K562 (cell line): ENCODE measurements around the gene SH3RF1. TPM values are rescaled to one million over a fixed set of nuclear protein-coding genes. Genes with fewer than 3 reads are reported as not detected.

ENCODE experiments used
- ATAC-seq: fragments of 200-7000 bp; cut with Tn5 transposase; 3 replicates; pipeline ENCODE4 v1.9.1; 2020; ENCODE audit warnings: moderate library complexity
- BruUV-seq: library from RNA; stranded (reverse); fragments of 400-500 nt; replicated peaks from 2 replicates; lab custom pipeline; 2021; lab: Mats Ljungman, UMichigan
- CTCF ChIA-PET: fragments of 300-600 bp; formaldehyde crosslinking; extraction: SDS; loops from one replicate; lab custom pipeline; 2021; ENCODE audit warnings: low intra/inter-chr PET ratio; lab: Yijun Ruan, JAX
- POLR2A ChIA-PET: fragments of 300-600, 350-650 bp; sonication (Branson Sonifier 250); formaldehyde crosslinking; extraction: SDS; loops from one replicate; lab custom pipeline; 2021; ENCODE audit warnings: antibody characterized with exemption, inconsistent platforms; lab: Yijun Ruan, JAX
- DNase-seq, 4 experiments: peaks; one replicate each; pipeline versions ENCODE4 v3.0.0 to v3.0.0-alpha.2; 2011 to 2018; ENCODE audit warnings: low spot score in 3 of 4, mixed read lengths in 3 of 4; ENCODE audit errors: extremely low read depth in 1 of 4
- FAIRE-seq: peaks from 2 replicates; lab custom pipeline; 2011; peaks lifted over from hg19 to GRCh38; lab: Jason Lieb, UNC
- H2AFZ ChIP-seq: 2 replicates; pipeline ENCODE4 v1.6.0; 2011; ENCODE audit warnings: low read depth, low read length, control low read depth, inconsistent platforms
- H3K27ac ChIP-seq: fragments of 200-600 bp; 3 replicates; pipeline ENCODE4 v1.8.0; 2011; ENCODE audit warnings: low read depth, mild to moderate bottlenecking, control low read depth, inconsistent platforms, low read length, moderate library complexity, mixed read lengths; ENCODE audit errors: extremely low read depth
- H3K27me3 ChIP-seq, 2 experiments: fragments of 300-600 bp in 1 of 2; 2 replicates in 1 of 2; 3 replicates in 1 of 2; pipeline versions ENCODE4 v1.6.0 to v1.8.0; 2011; ENCODE audit warnings: inconsistent platforms in 2 of 2, low read length in 2 of 2, mild to moderate bottlenecking in 1 of 2, mixed read lengths in 1 of 2, moderate library complexity in 1 of 2; ENCODE audit not compliant: control insufficient read depth in 2 of 2, insufficient read depth in 2 of 2
- H3K36me3 ChIP-seq: fragments of 300-600 bp; 3 replicates; pipeline ENCODE4 v1.8.0; 2011; ENCODE audit warnings: mild to moderate bottlenecking, low read length, inconsistent platforms; ENCODE audit not compliant: control insufficient read depth, insufficient read depth
- H3K4me1 ChIP-seq, 2 experiments: fragments of 200-600 bp in 1 of 2; replicated peaks in 1 of 2; 2 replicates in 1 of 2; 3 replicates in 1 of 2; pipeline versions ENCODE4 v1.5.1 to v1.8.0; 2011; ENCODE audit warnings: inconsistent platforms in 2 of 2, low read length in 2 of 2, mild to moderate bottlenecking in 1 of 2, mixed read lengths in 1 of 2, moderate library complexity in 1 of 2; ENCODE audit not compliant: control insufficient read depth in 2 of 2, insufficient read depth in 2 of 2
- H3K4me2 ChIP-seq: 2 replicates; pipeline ENCODE4 v1.6.1; 2011; ENCODE audit warnings: low read length, control low read depth, inconsistent platforms, mixed read lengths; ENCODE audit not compliant: insufficient read depth
- H3K4me3 ChIP-seq: fragments of 200-600 bp; sonication (generic), shearing (Covaris generic); 2 replicates; pipeline ENCODE4 v1.5.1; 2016; ENCODE audit warnings: control low read depth, inconsistent platforms
- H3K79me2 ChIP-seq: fragments of 200-600 bp; 3 replicates; pipeline ENCODE4 v1.8.0; 2011; ENCODE audit warnings: low read length, inconsistent platforms; ENCODE audit not compliant: control insufficient read depth, insufficient read depth
- H3K9ac ChIP-seq, 2 experiments: 2 replicates each; pipeline versions ENCODE4 v1.6.0 to v1.6.1; 2011; ENCODE audit warnings: low read depth in 2 of 2, low read length in 2 of 2, control low read depth in 1 of 2, inconsistent platforms in 1 of 2, mild to moderate bottlenecking in 1 of 2, mixed read lengths in 1 of 2; ENCODE audit not compliant: insufficient read depth in 1 of 2
- H3K9me1 ChIP-seq: one replicate; pipeline ENCODE4 v1.6.0; 2011; ENCODE audit warnings: inconsistent platforms, mild to moderate bottlenecking, low read length, moderate library complexity; ENCODE audit not compliant: control insufficient read depth, insufficient read depth
- H3K9me3 ChIP-seq: replicated peaks from 2 replicates; pipeline ENCODE4 v1.5.1; 2011; ENCODE audit warnings: low read depth, low read length, inconsistent platforms; ENCODE audit not compliant: control insufficient read depth, insufficient read depth
- H4K20me1 ChIP-seq: replicated peaks from 2 replicates; pipeline ENCODE4 v1.6.1; 2011; ENCODE audit warnings: low read length, inconsistent platforms, mixed read lengths; ENCODE audit not compliant: control insufficient read depth, insufficient read depth
- ARID2 ChIP-seq: fragments of 450-650 bp; IDR thresholded peaks from 2 replicates; pipeline ENCODE4 v1.6.1; 2017; ENCODE audit warnings: antibody characterized with exemption, mild to moderate bottlenecking
- CEBPG ChIP-seq, 3 experiments: fragments of 200-800 bp in 1 of 3; sonication (Bioruptor generic) in 1 of 3; sonication (generic) in 1 of 3; formaldehyde crosslinking in 1 of 3; IDR thresholded peaks in 2 of 3; conservative IDR thresholded peaks in 1 of 3; 2 replicates each; pipeline versions ENCODE4 v1.6.1 to v1.8.0; 2016 to 2022; ENCODE audit warnings: missing compliant biosample characterization in 2 of 3, missing genetic modification characterization in 2 of 3, mild to moderate bottlenecking in 1 of 3, missing genetic modification reagents in 1 of 3
- GABPB1 ChIP-seq: sonication (generic); formaldehyde crosslinking; IDR thresholded peaks from 2 replicates; pipeline ENCODE4 v1.8.0; 2022; ENCODE audit warnings: mild to moderate bottlenecking, missing genetic modification reagents
- NCOA6 ChIP-seq: fragments of 450-650 bp; IDR thresholded peaks from 2 replicates; pipeline ENCODE4 v1.6.1; 2017; ENCODE audit warnings: mild to moderate bottlenecking
- NUFIP1 ChIP-seq: fragments of 450-650 bp; IDR thresholded peaks from 2 replicates; pipeline ENCODE4 v1.6.1; 2018; ENCODE audit not compliant: partially characterized antibody
- RB1 ChIP-seq: fragments of 450-650 bp; IDR thresholded peaks from 2 replicates; pipeline ENCODE4 v1.6.1; 2017; ENCODE audit warnings: low read depth, mild to moderate bottlenecking
- SIRT6 ChIP-seq: IDR thresholded peaks from one replicate; pipeline ENCODE4 v1.6.1; 2012; ENCODE audit warnings: low read depth, mild to moderate bottlenecking, control low read depth, inconsistent platforms, low read length, moderate library complexity
- SIX5 ChIP-seq, 2 experiments: IDR thresholded peaks; 2 replicates each; pipeline ENCODE4 v1.6.1; 2011; ENCODE audit warnings: low read length in 2 of 2, borderline replicate concordance in 1 of 2, low read depth in 1 of 2, mild to moderate bottlenecking in 1 of 2, moderate library complexity in 1 of 2; ENCODE audit not compliant: insufficient read depth in 1 of 2
- TAF7 ChIP-seq: fragments of 450-650 bp; IDR thresholded peaks from 2 replicates; pipeline ENCODE4 v1.6.1; 2016; ENCODE audit warnings: missing genetic modification characterization, missing compliant biosample characterization
- XRCC4 ChIP-seq: IDR thresholded peaks from one replicate; pipeline ENCODE4 v1.6.1; 2011; ENCODE audit not compliant: insufficient read depth, insufficient read length; ENCODE audit errors: extremely low read depth
- ZKSCAN8 ChIP-seq: fragments of 200-800 bp; sonication (Bioruptor generic); IDR thresholded peaks from 2 replicates; pipeline ENCODE4 v1.6.1; 2016; ENCODE audit warnings: missing genetic modification characterization, missing compliant biosample characterization
- ZNF121 ChIP-seq: sonication (generic); formaldehyde crosslinking; conservative IDR thresholded peaks from 2 replicates; pipeline ENCODE4 v1.8.0; 2022; ENCODE audit warnings: missing genetic modification reagents
- ZNF507 ChIP-seq: conservative IDR thresholded peaks from 2 replicates; pipeline ENCODE4 v1.6.1; 2017; ENCODE audit warnings: missing genetic modification characterization, missing compliant biosample characterization
- ZNF551 ChIP-seq: fragments of 250-450 bp; sonication (Bioruptor Pico); IDR thresholded peaks from 2 replicates; pipeline ENCODE4 v1.5.0; 2021; ENCODE audit warnings: mild to moderate bottlenecking, moderate library complexity
- WGBS: fragments of 100-300 bp; shearing (Covaris generic); methylation state at CpG from one replicate; pipeline ENCODE4 v1.1.6; 2016; ENCODE audit warnings: low coverage, mixed read lengths; ENCODE audit not compliant: insufficient coverage; ENCODE audit errors: missing lambda C conversion rate; 5-methylcytosine and 5-hydroxymethylcytosine counted together
- in situ Hi-C: fragments of 300-500 bp; cut with MboI; formaldehyde crosslinking; loops from 4 replicates; pipeline ENCODE4 v1.15.0; 2018; ENCODE audit warnings: inconsistent platforms, mixed read lengths
- intact Hi-C: fragments of 100-400 bp; cut with micrococcal nuclease; formaldehyde crosslinking; loops from 2 replicates; pipeline ENCODE4 v1.14.2; 2022
- polyA plus RNA-seq, 8 experiments: library from polyadenylated mRNA; depleted of rRNA in 4 of 8; stranded (reverse) in 5 of 8; unstranded in 3 of 8; fragments of >200 nt; fragmentation: Nextera tagmentation in 2 of 8; fragmentation: Illumina TruSeq in 1 of 8; extraction: Ambion mirVana in 2 of 8; extraction: Trizol in 1 of 8; gene quantifications; 2 replicates each; pipeline versions ENCODE4 v1.2.1 to v1.2.3, GENCODE V29; 2011 to 2014; ENCODE audit warnings: inconsistent platforms in 1 of 8, missing spikeins in 1 of 8
- total RNA-seq, 7 experiments: library from RNA; depleted of rRNA in 6 of 7; stranded (reverse); fragments of >200 nt in 6 of 7; fragmentation: Illumina TruSeq in 2 of 7; extraction: Trizol in 2 of 7; gene quantifications; 2 replicates each; pipeline versions ENCODE4 v1.2.1 to v1.2.3, GENCODE V29; 2011 to 2021; ENCODE audit warnings: low replicate concordance in 1 of 7
- TF ChIP-seq, protein P1 (sequence below): sonication (generic); formaldehyde crosslinking; IDR thresholded peaks from 2 replicates; pipeline ENCODE4 v1.8.1; 2023; ENCODE audit warnings: mild to moderate bottlenecking, missing genetic modification reagents, moderate library complexity
- TF ChIP-seq, protein P2 (sequence below): IDR thresholded peaks from 2 replicates; pipeline ENCODE4 v1.6.1; 2016; ENCODE audit warnings: missing genetic modification characterization, missing compliant biosample characterization

Gene SH3RF1
- total and polyA plus RNA-seq, 9 of the 15 experiments (the other 6 are each of a cell fraction or from before 2014, with no cell fraction given), result 0.04 to 0.16 (median 0.11) TPM; not detected in 6

DNA sequence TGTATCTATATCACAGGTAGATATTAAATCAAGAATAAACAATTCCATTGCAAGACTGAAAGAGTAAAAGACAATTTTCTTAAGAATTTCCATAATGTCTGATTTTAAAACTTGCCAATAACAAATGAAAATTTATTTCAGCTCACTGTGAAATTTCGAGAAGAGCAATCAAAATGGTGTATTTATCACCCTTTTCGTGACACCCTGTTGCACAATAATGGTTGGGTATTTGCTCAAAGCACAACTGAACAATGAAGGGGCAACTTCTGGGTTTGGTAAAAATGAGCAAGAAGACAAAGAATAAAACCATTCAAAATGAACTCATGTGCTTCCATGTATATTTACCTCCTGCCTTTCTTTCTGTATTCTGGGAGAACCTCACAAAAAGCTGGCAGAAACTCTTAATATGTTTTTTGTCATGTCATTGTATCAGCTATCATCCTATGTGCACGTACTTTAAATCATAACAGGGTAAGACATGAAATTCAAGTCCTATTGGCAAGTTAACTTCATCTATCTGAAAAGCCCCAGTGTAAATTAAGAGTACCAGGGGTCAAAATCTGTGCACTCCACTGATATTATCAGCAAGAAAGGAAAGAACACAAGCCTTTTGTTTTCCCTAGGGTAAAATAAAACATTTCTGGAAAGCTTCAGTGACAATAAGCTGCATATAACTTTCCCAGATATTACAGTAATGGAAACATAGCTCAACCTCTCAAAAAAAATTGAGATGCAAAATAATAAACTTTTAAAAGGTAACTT is 133.8 kb downstream of the SH3RF1 start:
- in situ Hi-C loops, result no loop called here
- intact Hi-C loops, result no loop called here
- H3K4me3 ChIP-seq, result no peak overlapping the region

GRCh38 chr4:169136330-169136729 is 134.4 kb downstream of the SH3RF1 start:
- BruUV-seq, result no TSS peak
- H2AFZ ChIP-seq, result no peak overlapping the region
- ATAC-seq (no peak), FAIRE-seq (no peak), DNase-seq (no peak)
- no peak overlapping the region for H3K4me3 ChIP-seq
- H3K4me1 ChIP-seq, result no peaks in the 10 kb centered on the region
- intact Hi-C loops (no loop called here), in situ Hi-C loops (no loop called here)
- no peak overlapping the region for H3K27ac ChIP-seq
- H3K27me3 ChIP-seq, result no peaks in the 10 kb centered on the region
- H3K9me1 ChIP-seq, result no peaks in the 10 kb centered on the region
- H3K4me2 ChIP-seq, result no peak overlapping the region
- H3K9ac ChIP-seq, result no peak overlapping the region
- H3K36me3 ChIP-seq, result no peaks in the 10 kb centered on the region
- H4K20me1 ChIP-seq, result no peaks in the 10 kb centered on the region
- ChIA-PET CTCF (no interaction called here), POLR2A (no interaction called here)
- WGBS, result 2% methylated on average over 7 of the region's 7 CpGs
- no peaks in the 10 kb centered on the region for H3K79me2 ChIP-seq
- no peaks in the 10 kb centered on the region for H3K9me3 ChIP-seq
- TF ChIP-seq, protein P1, sequence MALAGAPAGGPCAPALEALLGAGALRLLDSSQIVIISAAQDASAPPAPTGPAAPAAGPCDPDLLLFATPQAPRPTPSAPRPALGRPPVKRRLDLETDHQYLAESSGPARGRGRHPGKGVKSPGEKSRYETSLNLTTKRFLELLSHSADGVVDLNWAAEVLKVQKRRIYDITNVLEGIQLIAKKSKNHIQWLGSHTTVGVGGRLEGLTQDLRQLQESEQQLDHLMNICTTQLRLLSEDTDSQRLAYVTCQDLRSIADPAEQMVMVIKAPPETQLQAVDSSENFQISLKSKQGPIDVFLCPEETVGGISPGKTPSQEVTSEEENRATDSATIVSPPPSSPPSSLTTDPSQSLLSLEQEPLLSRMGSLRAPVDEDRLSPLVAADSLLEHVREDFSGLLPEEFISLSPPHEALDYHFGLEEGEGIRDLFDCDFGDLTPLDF, result no peak
- TF ChIP-seq GABPB1 (no peak), ZNF121 (CRISPR knock-in tag) (no peak), XRCC4 (no peak), SIRT6 (no peak), RB1 (no peak), SIX5 (IDR thresholded peaks at IDR 0.05; ENCODE audit: borderline replicate concordance in 1 of 2, insufficient read depth in 1 of 2, low read depth in 1 of 2, low read length in 2 of 2) (no peak), TAF7 (tag) (no peak), ZNF551 (CRISPR knock-in tag) (no peak), ARID2 (no peak), NUFIP1 (no peak)
- TF ChIP-seq, protein P2, sequence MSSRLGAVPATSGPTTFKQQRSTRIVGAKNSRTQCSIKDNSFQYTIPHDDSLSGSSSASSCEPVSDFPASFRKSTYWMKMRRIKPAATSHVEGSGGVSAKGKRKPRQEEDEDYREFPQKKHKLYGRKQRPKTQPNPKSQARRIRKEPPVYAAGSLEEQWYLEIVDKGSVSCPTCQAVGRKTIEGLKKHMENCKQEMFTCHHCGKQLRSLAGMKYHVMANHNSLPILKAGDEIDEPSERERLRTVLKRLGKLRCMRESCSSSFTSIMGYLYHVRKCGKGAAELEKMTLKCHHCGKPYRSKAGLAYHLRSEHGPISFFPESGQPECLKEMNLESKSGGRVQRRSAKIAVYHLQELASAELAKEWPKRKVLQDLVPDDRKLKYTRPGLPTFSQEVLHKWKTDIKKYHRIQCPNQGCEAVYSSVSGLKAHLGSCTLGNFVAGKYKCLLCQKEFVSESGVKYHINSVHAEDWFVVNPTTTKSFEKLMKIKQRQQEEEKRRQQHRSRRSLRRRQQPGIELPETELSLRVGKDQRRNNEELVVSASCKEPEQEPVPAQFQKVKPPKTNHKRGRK (tag), result no peak

More for the DNA sequence above, 133.8 kb downstream of the SH3RF1 start:
- WGBS, result 0% methylated on average over 3 of the region's 3 CpGs
- FAIRE-seq (no peak), ATAC-seq (no peak), DNase-seq (no peak)
- no peak overlapping the region for H3K4me2 ChIP-seq
- no peaks in the 10 kb centered on the region for H3K9me1 ChIP-seq
- ChIA-PET POLR2A (no interaction called here), CTCF (no interaction called here)
- BruUV-seq, result no TSS peak
- no peak overlapping the region for H3K27ac ChIP-seq
- H4K20me1 ChIP-seq, result no peaks in the 10 kb centered on the region
- H3K9ac ChIP-seq, result no peak overlapping the region
- H3K36me3 ChIP-seq, result no peaks in the 10 kb centered on the region
- TF ChIP-seq ZNF507 (tag) (no peak), CEBPG (CRISPR knock-in tag; IDR thresholded peaks at IDR 0.05) (no peak), CEBPG (tag; conservative IDR thresholded peaks at IDR 0.05 in 1 of 2, IDR thresholded peaks at IDR 0.05 in 1 of 2) (peak; percentile 20 to 50; a peak in 1 of 4 replicates), NCOA6 (no peak), ZNF551 (CRISPR knock-in tag) (no peak), ZKSCAN8 (CRISPR knock-in tag) (no peak)
- H3K9me3 ChIP-seq, result no peaks in the 10 kb centered on the region
- no peaks in the 10 kb centered on the region for H3K27me3 ChIP-seq
- no peaks in the 10 kb centered on the region for H3K4me1 ChIP-seq
- no peak overlapping the region for H2AFZ ChIP-seq
- no peaks in the 10 kb centered on the region for H3K79me2 ChIP-seq
